DMS114 treated with DMSO at 0.1 percent for 48 hours (cell line): Measurements from ENCODE around the gene TMEM81.

Source experiments
- DNase-seq: peaks from one replicate; lab custom pipeline; 2025; ENCODE audit not compliant: unreplicated experiment; lab: John Stamatoyannopoulos, UW

The TMEM81 gene

GRCh38 chr1:205061227-205061626 is 23.0 kb downstream of the TMEM81 start:
- no peak for DNase-seq

GRCh38 chr1:205060746-205061145 is 23.5 kb downstream of the TMEM81 start:
- no peak for DNase-seq

DNA sequence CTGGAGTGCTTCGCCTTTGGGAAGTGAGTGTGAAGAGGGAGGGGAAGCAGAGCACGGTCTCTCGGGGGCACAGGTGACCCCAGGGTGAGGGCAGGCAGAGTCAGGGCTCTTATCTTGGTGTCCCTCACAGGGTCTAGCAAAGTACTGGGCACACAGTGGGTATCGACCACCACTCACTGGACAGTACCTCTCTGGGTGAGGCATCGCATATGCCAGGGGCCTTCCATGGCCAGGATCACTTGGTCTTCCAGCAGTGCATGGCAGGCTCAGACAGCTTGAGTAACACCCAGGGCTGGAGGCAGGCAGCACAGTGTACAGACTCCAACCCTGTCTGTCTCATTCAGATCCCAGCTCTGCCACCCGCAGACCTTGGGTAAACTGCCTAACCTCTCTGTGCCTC is 24.6 kb downstream of the TMEM81 start:
- no peak for DNase-seq

- DNase-seq: no peak
Observed at GRCh38 chr1:205058853-205059252, 25.4 kb downstream of the TMEM81 start.

DNA sequence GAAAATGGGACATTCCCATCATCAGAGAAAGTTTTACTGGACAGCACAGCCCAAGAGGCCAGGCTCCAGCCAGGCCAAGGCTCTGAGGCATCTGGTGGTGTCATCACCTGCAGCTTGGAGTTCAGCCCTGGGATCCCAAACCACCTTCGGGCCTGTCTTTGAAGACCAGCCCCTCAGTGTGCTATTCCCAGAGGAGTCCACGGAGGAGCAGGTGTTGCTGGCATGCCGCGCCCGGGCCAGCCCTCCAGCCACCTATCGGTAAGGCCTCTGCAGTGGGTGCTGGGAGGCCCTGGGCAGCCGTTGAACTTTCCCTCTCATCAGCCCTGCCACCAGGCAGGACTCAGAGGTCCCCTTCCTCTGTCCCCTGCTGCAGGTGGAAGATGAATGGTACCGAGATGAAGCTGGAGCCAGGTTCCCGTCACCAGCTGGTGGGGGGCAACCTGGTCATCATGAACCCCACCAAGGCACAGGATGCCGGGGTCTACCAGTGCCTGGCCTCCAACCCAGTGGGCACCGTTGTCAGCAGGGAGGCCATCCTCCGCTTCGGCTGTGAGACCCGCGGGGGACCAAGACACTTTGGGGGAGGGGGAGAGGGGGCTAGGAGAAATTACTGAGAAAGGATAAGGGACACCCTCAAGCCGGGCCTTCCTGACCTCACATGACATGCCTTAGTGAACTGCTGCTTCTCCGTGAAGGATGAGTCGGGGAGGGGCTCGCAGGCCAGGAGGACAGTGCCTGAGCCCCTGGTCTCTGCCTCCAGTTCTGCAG is 26.3 kb downstream of the TMEM81 start:
- DNase-seq: no peak

DNA sequence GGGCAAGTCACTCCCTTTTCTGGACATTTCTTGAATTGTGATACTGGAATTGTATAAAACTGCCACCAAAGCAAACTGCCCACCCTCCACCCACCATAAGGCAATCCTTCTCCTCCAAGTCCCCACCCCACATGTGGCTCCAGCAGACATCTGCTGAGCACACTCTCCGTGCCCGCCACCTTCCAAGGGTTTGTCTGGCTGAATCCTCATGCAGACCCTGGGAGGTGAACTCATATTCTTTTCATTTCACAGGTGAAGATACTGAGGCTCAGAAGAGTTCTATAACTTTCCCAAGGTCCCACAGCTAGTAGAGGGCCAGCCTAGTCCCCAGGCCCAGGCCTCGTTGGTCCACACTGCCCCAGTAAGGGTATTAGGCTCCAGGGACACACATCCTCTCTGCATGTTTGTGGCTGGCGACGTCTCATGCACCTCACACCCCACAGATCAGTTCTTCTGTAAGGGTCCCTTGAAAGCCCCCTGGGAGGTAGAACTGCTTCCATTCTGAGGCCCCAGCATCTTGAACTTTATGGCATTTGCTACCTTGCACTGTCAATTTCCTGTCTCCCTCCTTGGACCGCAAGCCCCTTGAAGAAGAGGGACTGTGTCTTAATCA is 27.2 kb downstream of the TMEM81 start:
- no peak for DNase-seq

DNA sequence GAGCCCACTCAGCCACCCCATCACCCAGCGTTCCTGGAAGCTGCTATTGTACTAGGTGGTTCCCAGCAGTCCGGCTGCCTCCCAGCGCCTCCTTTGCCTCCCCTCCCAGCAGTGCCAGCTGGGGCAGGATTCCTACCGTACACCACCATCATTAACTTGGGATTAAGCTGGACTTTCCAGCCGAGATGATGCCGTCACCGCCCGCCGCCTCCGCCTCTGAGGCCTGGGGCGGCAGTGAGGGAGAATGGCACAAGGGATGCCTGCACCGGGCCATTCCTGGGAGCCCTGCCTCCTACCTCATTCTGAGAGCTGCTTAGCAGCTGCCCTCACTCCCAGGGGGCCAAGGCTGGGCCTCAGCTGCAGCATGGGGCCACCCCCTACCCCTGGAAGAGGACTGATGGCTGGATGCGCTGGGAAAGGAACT is 28.1 kb downstream of the TMEM81 start:
- DNase-seq: no peak

DNA sequence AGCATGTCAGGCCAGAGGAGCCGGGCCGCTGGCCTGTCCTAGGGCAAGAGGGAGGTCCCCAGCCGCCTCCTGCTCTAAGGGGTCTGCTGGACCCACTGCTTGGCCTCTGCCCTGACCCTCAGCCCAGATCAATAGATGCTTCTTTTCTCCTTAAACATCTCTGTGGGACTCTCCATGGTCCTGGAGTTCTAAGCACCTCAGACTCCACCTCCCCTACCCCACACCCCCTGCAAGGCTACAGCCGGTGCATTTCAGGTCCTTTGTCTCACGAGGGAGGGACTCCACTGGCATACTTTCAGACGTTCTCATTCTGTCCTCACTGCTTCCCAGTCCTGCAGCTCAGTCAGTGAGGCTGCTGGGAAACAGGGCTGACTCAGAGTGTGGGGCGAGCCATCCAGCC is 30.2 kb downstream of the TMEM81 start:
- DNase-seq: no peak

DNA sequence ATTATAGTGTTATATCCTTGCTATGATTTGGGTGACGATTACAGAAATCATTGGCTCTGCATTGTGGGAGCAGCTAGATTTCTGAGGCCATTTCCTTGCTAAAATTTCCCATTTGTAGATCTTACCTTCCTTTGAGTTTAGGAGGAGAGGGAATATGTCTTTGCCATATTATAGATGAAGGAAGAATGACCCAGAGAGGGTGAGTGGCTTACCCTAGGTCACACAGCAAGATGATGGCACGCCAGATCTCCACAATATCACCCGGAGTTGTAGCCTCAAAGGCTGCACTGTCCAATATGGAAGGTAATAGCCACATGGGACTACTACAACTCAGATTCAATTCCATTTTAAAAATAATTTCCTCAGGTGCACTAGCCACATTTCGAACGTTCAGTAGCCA is 31.0 kb downstream of the TMEM81 start:
- no peak for DNase-seq

DNA sequence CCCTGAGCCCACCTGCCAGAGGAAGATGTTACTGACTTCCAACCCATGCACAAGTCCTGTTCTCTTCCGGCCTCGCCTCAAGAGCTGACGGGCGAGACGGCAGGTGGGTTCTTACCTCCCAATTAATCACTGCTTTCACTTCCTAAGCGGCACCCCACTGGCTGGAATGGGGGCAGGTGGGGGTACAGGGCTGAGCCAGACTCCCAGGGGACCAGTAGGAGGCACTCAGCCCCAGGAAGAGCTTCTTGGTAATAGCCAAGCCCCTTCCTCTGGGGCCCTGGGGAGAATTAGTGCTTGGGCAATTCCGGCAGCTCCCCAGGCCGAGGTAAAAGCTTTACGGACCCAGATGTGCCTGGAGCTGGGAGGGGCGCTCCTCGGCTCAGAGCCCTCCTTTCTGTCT is 31.6 kb downstream of the TMEM81 start:
- no peak for DNase-seq

GRCh38 chr1:205049479-205049878 is 34.8 kb downstream of the TMEM81 start:
- no peak for DNase-seq

DNA sequence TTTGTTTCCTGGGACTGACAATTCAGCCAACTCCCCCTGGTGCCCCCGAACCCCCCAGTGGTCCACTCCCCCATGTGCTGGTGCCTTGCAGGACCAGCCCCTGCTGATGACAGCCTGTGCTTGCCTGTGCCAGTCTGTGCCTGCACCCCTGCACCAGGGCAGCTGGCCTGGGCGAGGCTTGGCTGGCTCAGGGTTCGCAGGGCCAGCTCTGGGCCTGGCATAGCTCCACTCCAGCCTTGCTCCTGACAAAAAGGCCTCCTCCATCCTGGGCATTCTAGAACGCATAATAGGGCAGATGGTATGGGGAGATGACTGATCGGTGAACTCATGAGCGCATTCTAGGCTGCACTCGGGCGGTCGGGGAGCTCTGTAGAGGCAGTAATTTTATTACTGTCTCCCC is 35.9 kb downstream of the TMEM81 start:
- DNase-seq: no peak

DNA sequence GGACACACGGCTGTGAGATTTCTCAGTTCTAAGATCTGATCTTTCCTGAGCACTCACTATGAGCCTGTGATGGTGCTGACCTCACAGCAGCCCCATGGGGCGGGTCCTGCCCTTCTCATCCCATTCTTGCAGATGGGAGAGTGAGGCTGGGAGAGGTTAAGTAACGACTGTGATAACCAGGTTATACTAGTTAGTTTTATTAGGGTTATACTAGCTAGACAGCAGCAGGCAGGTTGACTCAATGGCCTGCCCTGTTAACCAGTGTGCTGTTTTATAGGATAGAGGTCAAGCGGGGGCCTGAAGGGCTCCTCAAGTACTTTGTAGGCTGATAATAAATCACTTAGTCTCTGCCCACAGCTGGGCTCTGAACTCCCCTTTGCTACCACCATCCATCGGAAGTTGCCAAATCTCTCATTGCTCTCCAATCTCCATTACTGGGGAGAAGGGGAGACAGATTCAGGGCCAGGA is 36.5 kb downstream of the TMEM81 start:
- DNase-seq: no peak

- DNase-seq: no peak
Observed at GRCh38 chr1:205046870-205047269, 37.4 kb downstream of the TMEM81 start.

DNA sequence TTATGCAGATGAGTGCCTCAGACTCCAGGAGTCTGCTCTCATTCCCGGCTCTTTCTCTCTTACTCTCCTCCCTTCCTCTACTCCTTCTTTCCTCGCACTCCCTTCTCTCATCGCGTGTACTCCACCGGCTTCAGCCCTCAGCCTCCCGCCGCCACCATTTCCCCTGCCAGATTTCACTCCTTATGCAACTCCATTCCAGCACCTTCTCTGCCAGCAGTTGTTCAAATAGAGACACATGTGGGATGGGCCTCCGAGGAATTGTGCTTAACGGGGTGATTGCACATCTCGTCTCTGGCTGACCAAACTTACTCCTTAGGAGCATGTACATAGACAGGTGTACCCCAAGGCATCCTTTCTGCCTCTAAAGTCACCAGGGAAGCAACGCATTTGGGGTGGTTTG is 39.1 kb downstream of the TMEM81 start:
- no peak for DNase-seq

GRCh38 chr1:205044741-205045140 is 39.5 kb downstream of the TMEM81 start:
- no peak for DNase-seq

GRCh38 chr1:205043866-205044265 is 40.4 kb downstream of the TMEM81 start:
- DNase-seq: no peak

DNA sequence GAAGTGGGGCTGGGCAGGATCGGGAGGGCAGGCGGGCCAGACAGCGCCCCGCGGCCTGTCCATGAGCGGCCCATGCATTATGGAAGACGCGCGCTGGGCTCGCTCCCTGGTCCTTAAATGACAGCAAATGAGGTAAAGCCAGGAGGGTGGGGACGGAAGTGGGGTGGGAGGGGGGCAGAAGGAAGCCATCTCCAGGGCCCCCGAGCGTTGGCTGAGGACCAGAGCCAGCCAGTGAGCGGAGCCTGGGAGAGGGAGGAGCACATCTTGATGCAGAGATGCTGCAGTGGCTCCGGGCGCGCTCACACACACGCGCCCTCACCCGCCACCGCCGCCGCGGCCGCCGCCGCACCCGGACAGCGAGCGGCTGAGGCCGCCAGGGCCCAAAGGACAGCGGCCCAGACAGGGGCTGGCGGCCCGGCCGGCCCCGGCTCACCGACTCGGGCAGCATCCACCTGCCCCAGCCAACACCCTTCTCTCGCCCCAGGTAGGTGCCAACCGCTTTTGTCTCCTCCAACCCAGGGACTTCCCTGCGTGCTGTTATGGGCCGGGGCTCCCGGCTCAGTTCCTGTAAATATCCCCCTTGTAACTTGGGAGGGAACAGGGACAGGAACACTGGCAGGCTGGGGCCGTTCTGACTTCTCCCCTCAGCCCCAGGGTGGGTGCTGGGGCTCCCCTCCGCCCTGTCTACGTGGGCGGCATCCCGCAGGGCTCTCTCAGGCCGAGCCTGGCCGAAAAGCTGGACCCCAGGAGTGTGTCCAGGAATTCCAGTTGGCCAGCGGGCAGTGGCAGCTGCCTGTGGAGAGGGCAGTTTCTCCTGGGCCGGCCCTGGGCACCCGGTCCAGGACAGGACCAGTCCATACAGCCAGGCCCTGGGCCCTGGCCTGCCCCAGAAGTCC is 41.1 kb downstream of the TMEM81 start, which contains the start of gene CNTN2:
CNTN2 (plus strand) TSS at position 302 of the 896 bp plus-strand sequence. CDS start 9,974 bp downstream, outside the sequence.
- DNase-seq: no peak

- no peak for DNase-seq
Observed at GRCh38 chr1:205041998-205042910, 42.0 kb downstream of the TMEM81 start.

DNA sequence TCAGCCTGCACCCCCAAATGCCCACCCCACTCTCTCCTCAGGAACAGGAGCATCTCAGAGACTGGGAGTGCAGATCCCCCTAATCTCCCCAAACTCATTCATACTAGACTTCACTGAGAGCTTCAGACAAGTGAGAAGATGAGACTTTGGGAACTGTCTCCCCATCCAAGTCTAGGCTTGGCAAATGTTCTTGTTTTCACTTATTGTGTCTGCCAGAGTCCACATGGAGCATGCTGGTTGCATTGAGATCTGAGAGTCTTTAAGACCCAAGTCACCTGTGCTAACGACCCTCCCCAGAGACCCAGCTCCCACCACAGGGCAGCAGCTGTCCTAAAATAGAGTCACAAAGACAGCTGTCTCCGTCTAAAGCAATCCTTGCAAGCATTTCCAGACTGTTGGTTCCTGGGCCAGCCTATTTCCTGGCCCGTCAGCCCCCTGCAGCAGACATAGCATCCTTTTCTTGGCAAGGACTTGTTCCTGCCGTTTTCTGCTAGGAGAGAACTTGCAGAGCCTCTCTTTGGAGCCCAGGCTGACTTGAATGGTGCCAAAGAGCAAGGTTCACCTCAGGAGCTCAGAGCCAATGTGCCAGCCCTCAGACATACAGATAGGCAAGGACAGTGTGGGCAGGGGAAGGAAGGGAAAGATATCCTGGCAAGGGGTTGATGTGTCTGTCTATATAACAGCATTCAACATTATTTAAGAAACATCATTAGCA is 43.1 kb downstream of the TMEM81 start:
- DNase-seq: no peak
